Stimulated activated CD8-positive, alpha-beta memory T cell treated with anti-CD3 and anti-CD28 coated beads, Interleukin-4, amount 100 ng/mL, for 48 hours (primary cell): Measurements from ENCODE around the gene LRRC71.

Experiments
- DNase-seq: peaks from one replicate; pipeline ENCODE4 v3.0.0-alpha.2; 2020

The LRRC71 gene

GRCh38 chr1:156953571-156953970 lies 33.1 kb downstream of the LRRC71 start:
- no peak for DNase-seq

GRCh38 chr1:156956333-156956732 lies 35.9 kb downstream of the LRRC71 start:
- no peak for DNase-seq

- DNase-seq = no peak
Observed at GRCh38 chr1:156957634-156958033, 37.2 kb downstream of the LRRC71 start.

GRCh38 chr1:156958247-156958714 lies 37.8 kb downstream of the LRRC71 start:
- no peak for DNase-seq

GRCh38 chr1:156959414-156959813 lies 39.0 kb downstream of the LRRC71 start:
- no peak for DNase-seq

- DNase-seq = no peak
Observed at GRCh38 chr1:156959925-156960324, 39.5 kb downstream of the LRRC71 start.

- peak; percentile 53 for DNase-seq
Observed at GRCh38 chr1:156961709-156962108, 41.3 kb downstream of the LRRC71 start.

GRCh38 chr1:156963621-156964020 lies 43.2 kb downstream of the LRRC71 start:
- DNase-seq = peak; percentile 36

- no peak for DNase-seq
Observed at GRCh38 chr1:156964441-156964840, 44.0 kb downstream of the LRRC71 start.

GRCh38 chr1:156969496-156969895 lies 49.1 kb downstream of the LRRC71 start:
- DNase-seq = no peak

- no peak for DNase-seq
Observed at GRCh38 chr1:156970017-156970416, 49.6 kb downstream of the LRRC71 start.

- DNase-seq = no peak
Observed at GRCh38 chr1:156973417-156973816, 53.0 kb downstream of the LRRC71 start.

- DNase-seq = no peak
Observed at GRCh38 chr1:156975084-156975483, 54.7 kb downstream of the LRRC71 start.

- DNase-seq = no peak
Observed at GRCh38 chr1:156980551-156980950, 60.1 kb downstream of the LRRC71 start.
